Mesenchymal stem cell (in vitro differentiated cells and primary cell): ENCODE data around the gene CYP2C18.
"Not testable (repeated sequence)": the region's sequence is repeated elsewhere in the genome, so short reads cannot be mapped to it uniquely, and the experiment has no call there.

ENCODE experiments used
- DNase-seq: peaks from one replicate; pipeline ENCODE4 v3.0.0-alpha.2; 2013
- H2AFZ ChIP-seq: one replicate; pipeline ENCODE4 v1.6.1; 2013; ENCODE audit warnings: low read depth, mild to moderate bottlenecking, control low read depth, inconsistent platforms, low read length, moderate library complexity
- H2AK5ac ChIP-seq: 2 replicates; pipeline ENCODE4 v1.6.1; 2013; ENCODE audit warnings: low read length, moderate library complexity, mild to moderate bottlenecking, inconsistent platforms; ENCODE audit not compliant: severe bottlenecking
- H2BK120ac ChIP-seq: one replicate; pipeline ENCODE4 v1.6.1; 2013; ENCODE audit warnings: low read depth, mild to moderate bottlenecking, inconsistent platforms, low read length, moderate library complexity
- H2BK12ac ChIP-seq, 2 experiments: one replicate each; pipeline ENCODE4 v1.6.1; 2013; ENCODE audit warnings: inconsistent platforms in 2 of 2, low read length in 2 of 2, mild to moderate bottlenecking in 2 of 2, moderate library complexity in 2 of 2, control low read depth in 1 of 2
- H2BK15ac ChIP-seq: one replicate; pipeline ENCODE4 v1.6.1; 2013; ENCODE audit warnings: mild to moderate bottlenecking, low read depth, inconsistent platforms; ENCODE audit not compliant: poor library complexity, severe bottlenecking
- H2BK5ac ChIP-seq: 2 replicates; pipeline ENCODE4 v1.6.1; 2013; ENCODE audit warnings: low read depth, mild to moderate bottlenecking, low read length, control low read depth, inconsistent platforms; ENCODE audit not compliant: poor library complexity, severe bottlenecking
- H3K14ac ChIP-seq, 2 experiments: one replicate each; pipeline ENCODE4 v1.6.1; 2013; ENCODE audit warnings: inconsistent platforms in 2 of 2, low read length in 2 of 2, control low read depth in 1 of 2, mild to moderate bottlenecking in 1 of 2, moderate library complexity in 1 of 2
- H3K18ac ChIP-seq, 2 experiments: one replicate each; pipeline ENCODE4 v1.6.1; 2013; ENCODE audit warnings: inconsistent platforms in 2 of 2, low read length in 2 of 2, control low read depth in 1 of 2, low read depth in 1 of 2, mild to moderate bottlenecking in 1 of 2
- H3K23ac ChIP-seq, 2 experiments: one replicate each; pipeline ENCODE4 v1.6.1; 2013; ENCODE audit warnings: inconsistent platforms in 2 of 2, low read length in 2 of 2, mild to moderate bottlenecking in 2 of 2, moderate library complexity in 2 of 2, control low read depth in 1 of 2
- H3K27ac ChIP-seq: 2 replicates; pipeline ENCODE4 v1.5.1; 2013; ENCODE audit warnings: mild to moderate bottlenecking, moderate library complexity, low read length, control low read depth, inconsistent platforms; ENCODE audit not compliant: poor library complexity, severe bottlenecking
- H3K27me3 ChIP-seq, 2 experiments: 2 replicates each; pipeline versions ENCODE4 v1.6.1 to v1.7.0; 2013; ENCODE audit warnings: low read length in 2 of 2, mild to moderate bottlenecking in 2 of 2, moderate library complexity in 2 of 2, control low read depth in 1 of 2, inconsistent platforms in 1 of 2; ENCODE audit not compliant: control insufficient read depth in 1 of 2, insufficient read depth in 1 of 2
- H3K36me3 ChIP-seq, 2 experiments: 2 replicates each; pipeline versions ENCODE4 v1.6.1 to v1.7.0; 2013; ENCODE audit warnings: low read length in 2 of 2, control low read depth in 1 of 2, inconsistent platforms in 1 of 2, low read depth in 1 of 2, mild to moderate bottlenecking in 1 of 2; ENCODE audit not compliant: insufficient read depth in 2 of 2, control insufficient read depth in 1 of 2
- H3K4ac ChIP-seq, 2 experiments: one replicate each; pipeline ENCODE4 v1.6.1; 2013; ENCODE audit warnings: inconsistent platforms in 2 of 2, low read length in 2 of 2, mild to moderate bottlenecking in 2 of 2, moderate library complexity in 2 of 2, control low read depth in 1 of 2, low read depth in 1 of 2
- H3K4me1 ChIP-seq: 2 replicates; pipeline ENCODE4 v1.6.1; 2013; ENCODE audit warnings: low read depth, low read length, control low read depth; ENCODE audit not compliant: control insufficient read depth, insufficient read depth
- H3K4me2 ChIP-seq: 2 replicates; pipeline ENCODE4 v1.6.1; 2013; ENCODE audit warnings: low read length, mild to moderate bottlenecking, inconsistent platforms; ENCODE audit not compliant: poor library complexity, severe bottlenecking
- H3K4me3 ChIP-seq, 2 experiments: 2 replicates each; pipeline versions ENCODE4 v1.5.1 to v1.7.0; 2013; ENCODE audit warnings: low read length in 2 of 2, mild to moderate bottlenecking in 2 of 2, control low read depth in 1 of 2, low read depth in 1 of 2; ENCODE audit not compliant: insufficient read depth in 1 of 2
- H3K79me1 ChIP-seq: replicated peaks from 2 replicates; pipeline ENCODE4 v1.6.1; 2013; ENCODE audit warnings: mild to moderate bottlenecking, control low read depth, low read length, inconsistent platforms; ENCODE audit not compliant: poor library complexity, severe bottlenecking
- H3K9ac ChIP-seq: 2 replicates; pipeline ENCODE4 v1.7.0; 2013; ENCODE audit warnings: mild to moderate bottlenecking, low read length, moderate library complexity
- H3K9me3 ChIP-seq: 2 replicates; pipeline ENCODE4 v1.7.0; 2013; ENCODE audit warnings: mild to moderate bottlenecking, low read length; ENCODE audit not compliant: control insufficient read depth
- H4K8ac ChIP-seq: one replicate; pipeline ENCODE4 v1.6.1; 2013; ENCODE audit warnings: inconsistent platforms, mild to moderate bottlenecking, low read length, moderate library complexity
- H4K91ac ChIP-seq: one replicate; pipeline ENCODE4 v1.6.1; 2013; ENCODE audit warnings: mild to moderate bottlenecking, low read length, inconsistent platforms
- WGBS: methylation state at CpG from one replicate; pipeline ENCODE4 v1.1.7; 2013; ENCODE audit warnings: mixed read lengths; 5-methylcytosine and 5-hydroxymethylcytosine counted together

Gene CYP2C18

DNA sequence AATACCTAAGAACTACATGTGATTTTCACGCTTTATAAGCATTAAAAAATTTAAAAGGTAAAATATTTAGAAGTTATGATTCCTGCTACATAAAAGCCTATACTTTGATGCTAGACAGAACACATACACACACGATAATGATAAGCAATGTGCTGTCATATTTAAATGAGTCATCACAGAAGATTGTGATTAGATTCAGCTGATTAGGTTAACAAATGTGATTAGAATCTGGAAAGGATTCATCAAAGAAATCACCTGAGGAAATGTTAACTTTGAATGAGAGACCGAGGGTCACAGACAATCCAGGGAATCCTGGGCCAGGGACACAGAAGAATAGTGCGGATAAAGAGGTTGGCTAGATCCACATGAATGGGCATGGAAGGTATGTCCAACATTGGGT, 42.0 kb upstream of the CYP2C18 start:
- no peaks in the 10 kb centered on the region for H3K79me1 ChIP-seq
- WGBS, result 89% methylated on average over 3 of the region's 4 CpGs
- no peaks in the 10 kb centered on the region for H3K4me1 ChIP-seq
- no peak overlapping the region for H2BK120ac ChIP-seq
- H3K4me3 ChIP-seq, result no peak overlapping the region
- no peak overlapping the region for H2BK5ac ChIP-seq
- no peak overlapping the region for H3K18ac ChIP-seq
- H3K4ac ChIP-seq, result no peak overlapping the region
- H3K9ac ChIP-seq, result no peak overlapping the region
- H3K23ac ChIP-seq, result no peak overlapping the region
- no peak overlapping the region for H4K91ac ChIP-seq
- H3K14ac ChIP-seq, result no peak overlapping the region
- no peak overlapping the region for H2AK5ac ChIP-seq
- peaks cover 16% of the 10 kb centered on the region for H3K9me3 ChIP-seq
- no peaks in the 10 kb centered on the region for H3K36me3 ChIP-seq
- H3K4me2 ChIP-seq, result no peak overlapping the region
- H2BK15ac ChIP-seq, result no peak overlapping the region
- H2AFZ ChIP-seq, result no peak overlapping the region
- no peaks in the 10 kb centered on the region for H3K27me3 ChIP-seq
- no peak for DNase-seq
- H2BK12ac ChIP-seq, result no peak overlapping the region
- no peak overlapping the region for H3K27ac ChIP-seq
- no peak overlapping the region for H4K8ac ChIP-seq

DNA sequence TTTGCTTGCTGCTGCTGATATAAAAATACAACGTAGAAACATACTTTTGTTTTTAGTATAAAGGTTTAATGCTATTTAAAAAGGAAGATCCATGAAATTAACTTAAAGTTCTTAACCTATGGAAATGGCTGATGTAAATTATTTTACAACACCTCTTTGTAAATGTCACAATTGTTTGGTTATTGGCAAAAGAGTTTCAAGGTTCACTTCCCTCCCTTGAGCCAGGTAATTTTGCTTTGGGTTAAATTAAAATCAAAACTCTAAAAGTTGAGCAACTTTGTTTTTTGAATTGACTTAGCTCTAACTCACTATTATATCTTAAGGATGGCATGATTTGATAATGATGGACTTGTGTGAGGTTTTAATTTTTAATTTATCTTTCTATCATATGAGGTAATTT, 39.2 kb upstream of the CYP2C18 start:
- no peak overlapping the region for H3K27ac ChIP-seq

DNA sequence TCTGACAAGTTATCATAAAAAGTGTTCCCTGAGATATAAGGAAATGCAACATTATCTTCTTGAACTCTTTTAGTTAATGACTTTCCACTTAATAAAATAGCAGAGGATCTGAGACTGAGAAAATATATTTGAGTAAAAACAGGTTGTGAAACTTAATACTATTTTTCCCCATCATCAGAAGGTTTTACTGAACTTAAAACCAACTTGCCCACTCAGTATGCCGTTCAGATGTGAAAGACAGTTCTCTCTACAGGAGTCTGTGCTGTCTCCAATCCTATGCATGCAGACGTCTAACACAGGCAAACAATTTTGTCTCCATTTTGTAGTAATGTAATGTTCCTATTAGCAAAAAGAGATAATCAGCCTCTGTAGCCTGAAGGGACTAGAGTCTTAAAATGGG, 38.2 kb upstream of the CYP2C18 start:
- Histone ChIP-seq H2BK120ac (no peak overlapping the region), H3K27me3 (no peaks in the 10 kb centered on the region), H3K4me1 (no peaks in the 10 kb centered on the region), H3K36me3 (no peaks in the 10 kb centered on the region), H4K8ac (no peak overlapping the region), H3K27ac (no peak overlapping the region), H3K23ac (no peak overlapping the region), H2AK5ac (no peak overlapping the region), H3K4ac (no peak overlapping the region), H3K14ac (no peak overlapping the region), H3K4me3 (no peak overlapping the region), H3K9me3 (no peaks in the 10 kb centered on the region), H4K91ac (no peak overlapping the region), H3K4me2 (no peak overlapping the region), H2BK15ac (no peak overlapping the region), H2BK12ac (no peak overlapping the region), H2AFZ (no peak overlapping the region), H3K9ac (no peak overlapping the region), H2BK5ac (no peak overlapping the region), H3K79me1 (no peaks in the 10 kb centered on the region), H3K18ac (no peak overlapping the region)
- 90% methylated on average over 1 of the region's 2 CpGs for WGBS
- no peak for DNase-seq

More for the DNA sequence above, 39.2 kb upstream of the CYP2C18 start:
- H3K36me3 ChIP-seq, result no peaks in the 10 kb centered on the region
- no CpG with 5 or more reads among the region's 1 CpG for whole genome bisulfite sequencing
- no peak for DNase-seq
- H3K9me3 ChIP-seq, result peaks cover 2% of the 10 kb centered on the region
- H2AK5ac ChIP-seq, result no peak overlapping the region
- H3K4me1 ChIP-seq, result no peaks in the 10 kb centered on the region
- no peak overlapping the region for H4K91ac ChIP-seq
- no peak overlapping the region for H3K23ac ChIP-seq
- H2BK15ac ChIP-seq, result no peak overlapping the region
- no peaks in the 10 kb centered on the region for H3K27me3 ChIP-seq
- H3K4ac ChIP-seq, result no peak overlapping the region
- H3K4me2 ChIP-seq, result no peak overlapping the region
- H3K79me1 ChIP-seq, result no peaks in the 10 kb centered on the region
- H2AFZ ChIP-seq, result no peak overlapping the region
- no peak overlapping the region for H2BK5ac ChIP-seq
- no peak overlapping the region for H4K8ac ChIP-seq
- no peak overlapping the region for H3K18ac ChIP-seq
- no peak overlapping the region for H2BK120ac ChIP-seq
- no peak overlapping the region for H3K9ac ChIP-seq
- H2BK12ac ChIP-seq, result no peak overlapping the region
- H3K14ac ChIP-seq, result no peak overlapping the region
- H3K4me3 ChIP-seq, result no peak overlapping the region

DNA sequence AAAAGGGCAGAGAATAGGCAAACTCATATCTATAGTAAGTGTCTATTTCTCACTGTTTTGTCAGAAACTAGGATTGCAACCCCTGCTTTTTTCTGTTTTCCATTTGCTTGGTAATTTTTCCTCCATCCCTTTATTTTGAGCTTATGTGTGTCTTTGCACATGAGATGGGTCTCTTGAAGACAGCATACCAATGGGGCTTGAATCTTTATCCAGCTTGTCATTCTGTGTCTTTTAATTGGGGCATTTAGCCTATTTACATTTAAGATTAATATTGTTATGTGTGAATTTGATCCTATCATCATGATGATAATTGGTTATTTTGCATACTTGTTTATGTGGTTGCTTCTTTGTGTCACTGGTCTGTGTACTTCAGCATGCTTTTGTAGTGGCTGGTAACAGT, 28.3 kb upstream of the CYP2C18 start:
- not testable (repeated sequence) for H3K4me1 ChIP-seq, H3K18ac ChIP-seq, H3K9ac ChIP-seq, H3K4me2 ChIP-seq, H3K27me3 ChIP-seq, H3K23ac ChIP-seq, H3K36me3 ChIP-seq, H4K91ac ChIP-seq, H3K27ac ChIP-seq, H2BK12ac ChIP-seq, H2AK5ac ChIP-seq, H2BK15ac ChIP-seq, H3K14ac ChIP-seq, H3K9me3 ChIP-seq, H2BK5ac ChIP-seq, H3K4me3 ChIP-seq, DNase-seq, H2AFZ ChIP-seq, H4K8ac ChIP-seq, H3K4ac ChIP-seq, H3K79me1 ChIP-seq, H2BK120ac ChIP-seq
